Activated CD8-positive, alpha-beta T cell treated with anti-CD3 and anti-CD28 coated beads for 36 hours (primary cell): ENCODE data around the gene COL20A1. TPM values are rescaled to one million over a fixed set of nuclear protein-coding genes. Genes with fewer than 3 reads are reported as not detected.

Experiments
- ATAC-seq: fragments of 200-7000 bp; cut with Tn5 transposase; one replicate; pipeline ENCODE4 v1.10.0; 2021; ENCODE audit warnings: mild to moderate bottlenecking, moderate library complexity
- CTCF ChIA-PET: fragments of 350-600 bp; sonication (Branson Sonifier 250); formaldehyde crosslinking; loops from one replicate; lab custom pipeline; 2021; ENCODE audit warnings: antibody characterized with exemption; lab: Charles Lee
- POLR2A ChIA-PET: fragments of 350-600 bp; sonication (Branson Sonifier 250); formaldehyde crosslinking; loops from one replicate; lab custom pipeline; 2021; ENCODE audit warnings: antibody characterized with exemption; lab: Charles Lee
- DNase-seq: peaks from one replicate; pipeline ENCODE4 v3.0.0-alpha.2; 2020
- H3K27ac Mint-ChIP-seq: one replicate; pipeline ENCODE4 v1.8.0; 2021; ENCODE audit warnings: mild to moderate bottlenecking, mixed read lengths
- H3K27me3 Mint-ChIP-seq: one replicate; pipeline ENCODE4 v1.8.0; 2021; ENCODE audit warnings: mixed read lengths
- H3K36me3 Mint-ChIP-seq: one replicate; pipeline ENCODE4 v1.8.0; 2021; ENCODE audit warnings: low read depth, mixed read lengths
- H3K4me1 Mint-ChIP-seq: one replicate; pipeline ENCODE4 v1.8.0; 2021; ENCODE audit warnings: low read depth, mixed read lengths
- H3K4me3 Mint-ChIP-seq: one replicate; pipeline ENCODE4 v1.8.0; 2021; ENCODE audit warnings: mild to moderate bottlenecking, moderate library complexity, mixed read lengths
- H3K9me3 Mint-ChIP-seq: one replicate; pipeline ENCODE4 v1.8.0; 2021; ENCODE audit warnings: mixed read lengths
- CTCF ChIP-seq: fragments of 200-600 bp; IDR thresholded peaks from one replicate; pipeline ENCODE4 v1.8.0; 2022; ENCODE audit warnings: antibody characterized with exemption, mild to moderate bottlenecking
- intact Hi-C: fragments of 100-400 bp; cut with micrococcal nuclease; formaldehyde crosslinking; loops from one replicate; pipeline ENCODE4 v1.10.0; 2022
- total RNA-seq, 2 experiments: library from RNA; stranded (reverse); gene quantifications; one replicate each; pipeline ENCODE4 v1.2.3, GENCODE V29; 2021

The COL20A1 gene
- total RNA-seq, 2 experiments from 2014 or later, result 0.04 TPM; not detected in 1

GRCh38 chr20:63254606-63255384, 38.2 kb upstream of the COL20A1 start:
- Mint-ChIP-seq H3K4me3 (no peak overlapping the region), H3K9me3 (no peaks in the 10 kb centered on the region), H3K36me3 (no peaks in the 10 kb centered on the region), H3K4me1 (peaks cover 4% of the 10 kb centered on the region), H3K27me3 (peaks cover 37% of the 10 kb centered on the region), H3K27ac (no peak overlapping the region)
- ChIA-PET CTCF (interaction anchor here (1.9 kb wide), 1 partner anchor 31 kb away, joined by 6 read pairs; no protein-coding TSS in a partner anchor), POLR2A (interaction anchor here (0.6 to 1.0 kb wide), 2 partner anchors 20 to 109 kb away, joined by 3 to 4 read pairs; partner anchors contain the start of gene BIRC7)
- DNase-seq (no peak), ATAC-seq (no peak)
- intact Hi-C loops, result no loop called here
- TF ChIP-seq CTCF, result no peak

- H3K9me3 Mint-ChIP-seq, result no peaks in the 10 kb centered on the region
- ChIA-PET CTCF (interaction anchor here (1.9 kb wide), 1 partner anchor 33 kb away, joined by 6 read pairs; no protein-coding TSS in a partner anchor), POLR2A (interaction anchor here (1.0 kb wide), 1 partner anchor 21 kb away, joined by 4 read pairs; the partner anchor contains the start of gene BIRC7)
- no peak overlapping the region for H3K27ac Mint-ChIP-seq
- peaks cover 33% of the 10 kb centered on the region for H3K27me3 Mint-ChIP-seq
- H3K36me3 Mint-ChIP-seq, result no peaks in the 10 kb centered on the region
- no peak for ATAC-seq
- H3K4me1 Mint-ChIP-seq, result peaks cover 4% of the 10 kb centered on the region
- H3K4me3 Mint-ChIP-seq, result no peak overlapping the region
- intact Hi-C loops, result no loop called here
- TF ChIP-seq CTCF, result no peak
- no peak for DNase-seq
Observed at GRCh38 chr20:63255931-63256704, 36.9 kb upstream of the COL20A1 start.

GRCh38 chr20:63256954-63257353, 36.0 kb upstream of the COL20A1 start:
- ChIA-PET CTCF (no interaction called here), POLR2A (no interaction called here)
- H3K36me3 Mint-ChIP-seq, result no peaks in the 10 kb centered on the region
- DNase-seq (no peak), ATAC-seq (no peak)
- no peaks in the 10 kb centered on the region for H3K9me3 Mint-ChIP-seq
- no peak overlapping the region for H3K4me3 Mint-ChIP-seq
- intact Hi-C loops, result no loop called here
- H3K27me3 Mint-ChIP-seq, result peaks cover 29% of the 10 kb centered on the region
- H3K4me1 Mint-ChIP-seq, result peaks cover 8% of the 10 kb centered on the region
- no peak for TF ChIP-seq CTCF
- no peak overlapping the region for H3K27ac Mint-ChIP-seq

GRCh38 chr20:63257629-63258028, 35.4 kb upstream of the COL20A1 start:
- POLR2A ChIA-PET, result no interaction called here
- TF ChIP-seq CTCF, result no peak
- H3K27ac Mint-ChIP-seq, result no peak overlapping the region

More at GRCh38 chr20:63257629-63258028, 35.4 kb upstream of the COL20A1 start:
- DNase-seq, result no peak
- CTCF ChIA-PET, result no interaction called here
- no peak for ATAC-seq
- peaks cover 28% of the 10 kb centered on the region for H3K27me3 Mint-ChIP-seq
- no peaks in the 10 kb centered on the region for H3K36me3 Mint-ChIP-seq
- H3K4me3 Mint-ChIP-seq, result no peak overlapping the region
- intact Hi-C loops, result no loop called here
- H3K4me1 Mint-ChIP-seq, result peaks cover 11% of the 10 kb centered on the region
- no peaks in the 10 kb centered on the region for H3K9me3 Mint-ChIP-seq
